Measurements from ENCODE around the gene INSC. TPM values are rescaled to one million over a fixed set of nuclear protein-coding genes. Genes with fewer than 3 reads are reported as not detected.

The INSC gene
- total RNA-seq, 1 experiment from 2014 or later: not detected

GRCh38 chr11:15178214-15178613 lies 63.5 kb downstream of the INSC start:
- intact Hi-C loops (cut with micrococcal nuclease; ENCODE audit: unreplicated experiment): no loop called here
- no peaks in the 10 kb centered on the region for H3F3A ChIP-seq (ENCODE audit: insufficient read depth, low read depth)
- TF ChIP-seq CTCF (conservative IDR thresholded peaks at IDR 0.05): no peak
- TF ChIP-seq EZH2 (IDR thresholded peaks at IDR 0.05; ENCODE audit: low read depth): no peak
- DNase-seq: no peak
- CTCF ChIA-PET: no interaction called here
- H3K4me3 ChIP-seq: no peak overlapping the region
- H3K36me3 ChIP-seq (ENCODE audit: low read depth): no peaks in the 10 kb centered on the region
- H3K27ac ChIP-seq: no peak overlapping the region
- H3K9me2 ChIP-seq (ENCODE audit: insufficient read depth): no peaks in the 10 kb centered on the region
- H3K4me2 ChIP-seq: no peak overlapping the region
- H3K9me3 ChIP-seq (ENCODE audit: insufficient read depth, low read depth): no peaks in the 10 kb centered on the region
- H4K20me1 ChIP-seq (ENCODE audit: insufficient read depth): no peaks in the 10 kb centered on the region
- POLR2A ChIA-PET (ENCODE audit: unreplicated experiment): no interaction called here
- H2AFZ ChIP-seq: no peak overlapping the region
- BruUV-seq (replicated peaks): no TSS peak
- no peaks in the 10 kb centered on the region for H3K79me2 ChIP-seq (ENCODE audit: low read depth)
- H3K27me3 ChIP-seq (ENCODE audit: insufficient read depth, low read depth): no peaks in the 10 kb centered on the region
- H3K4me1 ChIP-seq (replicated peaks; ENCODE audit: insufficient read depth): no peaks in the 10 kb centered on the region

GRCh38 chr11:15179167-15179566 lies 64.4 kb downstream of the INSC start:
- ChIA-PET POLR2A (ENCODE audit: unreplicated experiment) (no interaction called here), CTCF (no interaction called here)
- Histone ChIP-seq H2AFZ (no peak overlapping the region), H3K9me2 (ENCODE audit: insufficient read depth) (no peaks in the 10 kb centered on the region), H3K9me3 (ENCODE audit: insufficient read depth, low read depth) (no peaks in the 10 kb centered on the region), H3K79me2 (ENCODE audit: low read depth) (no peaks in the 10 kb centered on the region), H3K27me3 (ENCODE audit: insufficient read depth, low read depth) (no peaks in the 10 kb centered on the region), H4K20me1 (ENCODE audit: insufficient read depth) (no peaks in the 10 kb centered on the region), H3K27ac (no peak overlapping the region), H3F3A (ENCODE audit: insufficient read depth, low read depth) (no peaks in the 10 kb centered on the region), H3K4me3 (no peak overlapping the region), H3K4me1 (replicated peaks; ENCODE audit: insufficient read depth) (no peaks in the 10 kb centered on the region), H3K36me3 (ENCODE audit: low read depth) (no peaks in the 10 kb centered on the region), H3K4me2 (no peak overlapping the region)
- TF ChIP-seq CTCF (conservative IDR thresholded peaks at IDR 0.05): no peak
- TF ChIP-seq EZH2 (IDR thresholded peaks at IDR 0.05; ENCODE audit: low read depth): no peak
- intact Hi-C loops (cut with micrococcal nuclease; ENCODE audit: unreplicated experiment): no loop called here
- BruUV-seq (replicated peaks): no TSS peak
- DNase-seq: no peak

GRCh38 chr11:15180212-15180792 lies 65.6 kb downstream of the INSC start:
- no peaks in the 10 kb centered on the region for H4K20me1 ChIP-seq (ENCODE audit: insufficient read depth)
- no peak overlapping the region for H3K4me3 ChIP-seq
- ChIA-PET POLR2A (ENCODE audit: unreplicated experiment) (interaction anchor here (0.6 kb wide), 1 partner anchor 1630 kb away, joined by 4 read pairs; no protein-coding TSS in a partner anchor), CTCF (no interaction called here)
- H3K36me3 ChIP-seq (ENCODE audit: low read depth): no peaks in the 10 kb centered on the region
- no peak overlapping the region for H2AFZ ChIP-seq
- intact Hi-C loops (cut with micrococcal nuclease; ENCODE audit: unreplicated experiment): no loop called here
- H3K4me1 ChIP-seq (replicated peaks; ENCODE audit: insufficient read depth): no peaks in the 10 kb centered on the region
- BruUV-seq (replicated peaks): no TSS peak
- H3K27me3 ChIP-seq (ENCODE audit: insufficient read depth, low read depth): no peaks in the 10 kb centered on the region
- H3K27ac ChIP-seq: no peak overlapping the region
- DNase-seq: no peak
- H3K9me2 ChIP-seq (ENCODE audit: insufficient read depth): no peaks in the 10 kb centered on the region
- no peaks in the 10 kb centered on the region for H3K79me2 ChIP-seq (ENCODE audit: low read depth)
- TF ChIP-seq EZH2 (IDR thresholded peaks at IDR 0.05; ENCODE audit: low read depth) (no peak), CTCF (conservative IDR thresholded peaks at IDR 0.05) (no peak)
- no peak overlapping the region for H3K4me2 ChIP-seq
- no peaks in the 10 kb centered on the region for H3K9me3 ChIP-seq (ENCODE audit: insufficient read depth, low read depth)
- no peaks in the 10 kb centered on the region for H3F3A ChIP-seq (ENCODE audit: insufficient read depth, low read depth)
